ENCODE data around the gene DVL2.
"Not testable (repeated sequence)": the region's sequence is repeated elsewhere in the genome, so short reads cannot be mapped to it uniquely, and the experiment has no call there.

DVL2 gene

DNA sequence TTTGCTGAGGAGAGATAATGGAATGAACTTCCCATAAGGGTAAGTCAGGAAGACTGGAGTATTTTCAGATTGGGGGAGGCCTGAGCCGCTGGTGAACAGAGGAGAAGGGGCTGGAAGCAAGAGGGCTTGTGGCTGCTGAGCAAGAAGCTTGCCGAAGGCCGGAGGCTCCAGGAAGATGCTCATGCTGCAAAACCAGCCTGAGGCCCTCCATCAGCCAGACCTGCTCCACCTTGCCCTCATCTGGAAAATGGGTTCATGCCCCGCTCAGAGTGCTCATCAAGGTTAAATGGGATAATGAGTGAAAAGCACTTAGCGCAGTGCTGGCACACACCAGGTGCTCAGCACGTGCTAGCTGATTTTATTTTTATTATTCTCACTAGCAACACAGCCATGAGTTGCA lies 49.7 kb downstream of the DVL2 start:
- H3K4me3 ChIP-seq (ENCODE audit: low read depth, low read length): no peak overlapping the region
- TF ChIP-seq, protein P1, sequence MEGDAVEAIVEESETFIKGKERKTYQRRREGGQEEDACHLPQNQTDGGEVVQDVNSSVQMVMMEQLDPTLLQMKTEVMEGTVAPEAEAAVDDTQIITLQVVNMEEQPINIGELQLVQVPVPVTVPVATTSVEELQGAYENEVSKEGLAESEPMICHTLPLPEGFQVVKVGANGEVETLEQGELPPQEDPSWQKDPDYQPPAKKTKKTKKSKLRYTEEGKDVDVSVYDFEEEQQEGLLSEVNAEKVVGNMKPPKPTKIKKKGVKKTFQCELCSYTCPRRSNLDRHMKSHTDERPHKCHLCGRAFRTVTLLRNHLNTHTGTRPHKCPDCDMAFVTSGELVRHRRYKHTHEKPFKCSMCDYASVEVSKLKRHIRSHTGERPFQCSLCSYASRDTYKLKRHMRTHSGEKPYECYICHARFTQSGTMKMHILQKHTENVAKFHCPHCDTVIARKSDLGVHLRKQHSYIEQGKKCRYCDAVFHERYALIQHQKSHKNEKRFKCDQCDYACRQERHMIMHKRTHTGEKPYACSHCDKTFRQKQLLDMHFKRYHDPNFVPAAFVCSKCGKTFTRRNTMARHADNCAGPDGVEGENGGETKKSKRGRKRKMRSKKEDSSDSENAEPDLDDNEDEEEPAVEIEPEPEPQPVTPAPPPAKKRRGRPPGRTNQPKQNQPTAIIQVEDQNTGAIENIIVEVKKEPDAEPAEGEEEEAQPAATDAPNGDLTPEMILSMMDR (IDR thresholded peaks at IDR 0.05; ENCODE audit: control insufficient read depth, extremely low read depth, insufficient read depth): no peak
- DNase-seq (ENCODE audit: low read depth): no peak

DNA sequence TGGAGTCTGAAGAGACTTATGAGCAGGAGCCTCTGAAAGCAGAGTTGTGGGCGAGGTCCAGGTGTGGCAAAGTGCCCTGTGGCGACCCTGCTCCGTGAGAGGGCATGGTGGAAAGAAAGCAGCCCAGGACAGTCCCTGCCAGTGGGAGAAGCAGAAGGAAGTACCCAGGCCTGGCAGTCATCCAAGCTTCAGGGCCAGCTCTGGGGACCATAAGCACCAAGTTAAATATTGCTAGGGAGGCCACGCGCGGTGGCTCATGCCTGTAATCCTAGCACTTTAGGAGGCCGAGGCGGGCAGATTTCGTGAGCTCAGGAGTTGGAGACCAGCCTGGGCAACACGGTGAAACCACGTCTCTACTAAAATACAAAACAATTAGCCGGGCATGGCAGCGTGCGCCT lies 50.2 kb downstream of the DVL2 start:
- TF ChIP-seq, protein P1 (IDR thresholded peaks at IDR 0.05; ENCODE audit: control insufficient read depth, extremely low read depth, insufficient read depth): no peak
- H3K4me3 ChIP-seq (ENCODE audit: low read depth, low read length): no peak overlapping the region
- DNase-seq (ENCODE audit: low read depth): peak; percentile 13

DNA sequence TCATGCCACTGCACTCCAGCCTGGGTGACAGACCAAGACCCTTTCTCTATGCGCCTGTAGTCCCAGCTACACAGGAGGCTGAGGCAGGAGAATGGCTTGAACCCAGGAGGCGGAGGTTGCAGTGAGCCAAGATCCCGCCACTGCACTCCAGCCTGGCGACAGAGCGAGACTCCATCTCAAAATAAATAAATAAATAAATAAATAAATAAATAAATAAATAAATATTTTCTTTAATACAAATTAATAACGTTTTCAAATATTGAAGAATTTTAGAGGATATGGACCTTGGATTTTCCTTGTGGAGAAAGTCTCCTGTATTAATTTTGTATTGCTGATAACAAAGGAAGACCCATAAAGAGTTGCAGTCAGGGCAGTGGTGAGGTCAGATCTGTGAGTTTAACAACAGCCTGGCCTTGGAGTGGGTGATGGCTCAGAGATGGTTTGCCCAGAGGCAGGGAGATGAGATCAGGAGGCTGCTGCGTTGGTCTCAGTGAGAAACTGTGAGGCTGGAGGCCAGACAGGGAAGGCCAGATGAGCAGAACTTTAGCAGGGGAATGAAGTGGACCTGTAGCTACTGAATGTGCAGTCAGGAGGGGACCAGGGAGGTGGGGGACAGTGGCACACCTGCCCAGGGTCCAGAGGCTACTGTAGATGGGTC lies 50.8 kb downstream of the DVL2 start:
- no peak for DNase-seq (ENCODE audit: low read depth)
- TF ChIP-seq, protein P1 (IDR thresholded peaks at IDR 0.05; ENCODE audit: control insufficient read depth, extremely low read depth, insufficient read depth): no peak
- no peak overlapping the region for H3K4me3 ChIP-seq (ENCODE audit: low read depth, low read length)

DNA sequence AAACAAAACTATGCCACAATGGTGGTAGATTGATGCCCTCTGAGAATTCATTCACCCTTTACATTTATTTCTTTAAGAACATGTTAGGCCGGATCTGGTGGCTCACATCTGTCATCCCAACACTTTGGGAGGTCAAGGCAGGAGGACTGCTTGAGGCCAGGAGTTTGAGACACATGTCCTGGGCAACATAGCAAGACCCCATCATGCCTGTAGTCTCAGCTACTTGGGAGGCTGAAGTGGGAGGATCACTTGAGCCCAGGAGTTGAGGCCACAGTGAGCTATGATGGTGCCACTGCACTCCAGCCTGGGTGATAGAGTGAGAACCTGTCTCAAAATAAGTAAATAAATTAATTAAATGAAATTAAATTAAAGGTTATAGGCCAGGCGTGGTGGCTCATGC lies 52.2 kb downstream of the DVL2 start:
- not testable (repeated sequence) for DNase-seq (ENCODE audit: low read depth)

DNA sequence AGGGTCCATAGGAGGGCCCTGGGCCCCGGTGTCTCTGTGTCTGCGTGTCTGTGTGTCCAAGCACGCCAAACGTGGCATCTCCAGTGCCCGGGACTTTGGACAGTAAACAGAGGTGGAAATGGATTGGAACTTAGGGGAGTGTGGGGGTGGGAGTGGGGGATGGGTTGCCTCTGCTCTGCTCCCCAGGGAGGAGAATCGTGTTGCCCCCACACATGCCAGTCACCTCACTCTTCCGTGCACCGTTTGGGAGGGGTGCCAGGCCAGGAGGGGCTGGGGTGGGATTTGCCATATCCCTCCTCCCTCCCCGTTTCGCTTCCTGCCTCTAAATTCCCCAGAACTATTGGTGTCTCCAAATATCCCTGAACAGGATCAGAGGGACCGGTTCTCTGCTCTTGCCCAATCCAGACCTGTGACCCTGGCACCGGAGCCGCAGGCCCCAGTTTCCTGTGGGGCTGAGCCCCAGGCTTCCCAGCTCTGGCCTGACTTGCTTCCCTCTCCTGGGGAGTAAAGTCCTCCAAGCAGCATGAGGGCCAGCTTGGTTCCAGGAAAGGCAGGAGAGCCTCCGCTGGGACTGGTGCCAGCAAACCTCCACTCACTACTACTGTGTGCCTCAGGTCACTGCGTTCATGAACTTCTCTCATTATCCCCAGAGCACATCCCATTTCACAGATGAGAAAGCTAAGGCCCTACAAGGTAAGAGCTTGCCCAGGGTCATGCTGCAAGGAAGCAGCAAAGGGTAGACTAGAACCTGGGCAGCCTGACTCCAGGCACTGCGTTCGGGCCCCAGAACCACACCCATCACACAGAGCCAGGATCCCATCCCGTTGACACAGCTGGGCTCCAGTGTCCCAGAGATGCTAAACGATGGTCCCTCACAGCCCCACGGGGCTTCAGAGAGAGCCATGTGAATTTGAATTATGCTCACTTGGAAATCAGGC lies 54.7 kb downstream of the DVL2 start, which contains the start of gene ASGR1:
Gene ASGR1 (minus strand): TSS at position 54 of the 938 bp plus-strand sequence. CDS start 807 bp downstream, outside the sequence.
- no peak for DNase-seq (ENCODE audit: low read depth)

More for the DNA sequence above, 52.2 kb downstream of the DVL2 start:
- not testable (repeated sequence) for H3K4me3 ChIP-seq (ENCODE audit: low read depth, low read length)

DNA sequence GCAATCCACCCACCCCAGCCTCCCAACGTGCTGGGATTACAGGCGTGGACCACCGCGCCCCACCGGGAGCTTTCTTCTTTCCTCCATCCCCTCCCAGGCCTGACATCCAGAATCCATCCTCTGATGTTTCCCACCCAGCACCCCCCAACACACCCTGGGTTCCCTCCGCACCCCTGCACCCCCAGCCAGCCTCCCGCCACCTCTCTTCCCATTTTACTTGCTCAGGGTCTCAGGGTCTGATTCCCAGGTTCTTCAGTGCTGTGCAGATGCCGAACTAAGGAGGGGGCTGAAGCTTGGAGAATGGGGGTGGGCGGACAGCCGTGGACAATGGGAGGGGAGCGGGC lies 55.4 kb downstream of the DVL2 start:
- TF ChIP-seq, protein P1 (IDR thresholded peaks at IDR 0.05; ENCODE audit: control insufficient read depth, extremely low read depth, insufficient read depth): no peak
- DNase-seq (ENCODE audit: low read depth): no peak
- H3K4me3 ChIP-seq (ENCODE audit: low read depth, low read length): no peak overlapping the region

More for the DNA sequence above, 54.7 kb downstream of the DVL2 start, which contains the start of gene ASGR1:
- TF ChIP-seq, protein P1 (IDR thresholded peaks at IDR 0.05; ENCODE audit: control insufficient read depth, extremely low read depth, insufficient read depth): no peak
- H3K4me3 ChIP-seq (ENCODE audit: low read depth, low read length): no peak within 1 kb of the TSS

DNA sequence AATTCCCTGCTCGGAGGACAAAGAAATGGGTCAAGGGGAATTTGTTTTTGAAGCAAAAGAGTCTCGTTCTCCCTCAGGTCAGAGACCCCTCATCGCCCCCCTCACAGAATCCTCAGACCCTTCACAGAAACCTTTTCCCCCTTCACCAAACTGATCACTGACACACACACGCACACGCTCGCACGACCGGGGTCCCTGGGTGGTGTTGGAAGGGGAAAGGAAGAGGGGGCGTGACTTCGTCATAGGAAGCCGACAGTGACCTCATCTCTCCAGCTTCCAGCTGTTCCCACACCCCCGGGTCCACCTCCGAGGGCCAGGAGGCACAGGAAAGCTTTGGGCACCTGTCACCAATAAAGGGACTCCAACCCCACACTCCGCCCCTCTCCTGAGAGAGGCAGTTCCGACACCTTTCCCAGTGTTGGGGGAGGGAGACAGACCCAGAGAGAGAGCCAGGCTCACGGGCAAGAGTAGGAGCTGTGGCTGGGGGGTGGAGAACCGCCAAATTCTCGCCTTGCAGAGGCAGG lies 56.3 kb downstream of the DVL2 start:
- DNase-seq (ENCODE audit: low read depth): no peak
- TF ChIP-seq, protein P1 (IDR thresholded peaks at IDR 0.05; ENCODE audit: control insufficient read depth, extremely low read depth, insufficient read depth): no peak
- peak overlapping the region; percentile 36 for H3K4me3 ChIP-seq (ENCODE audit: low read depth, low read length)

Measured in LNCaP clone FGC (cell line).